IMR-90 (cell line): Measurements from ENCODE around the gene SNRK.

Experiments
- CHD1 ChIP-seq: IDR thresholded peaks from 2 replicates; pipeline ENCODE4 v1.6.1; 2012; ENCODE audit warnings: low read depth, low read length, improper control_type of control experiment
- FOS ChIP-seq: fragments of 150-350 bp; IDR thresholded peaks from 2 replicates; pipeline ENCODE4 v1.6.1; 2016; ENCODE audit warnings: low read depth, low read length
- MAZ ChIP-seq: IDR thresholded peaks from 2 replicates; pipeline ENCODE4 v1.6.1; 2012; ENCODE audit warnings: low read depth, mild to moderate bottlenecking, low read length, improper control_type of control experiment, moderate library complexity, borderline replicate concordance
- MXI1 ChIP-seq: IDR thresholded peaks from 2 replicates; pipeline ENCODE4 v1.6.1; 2012; ENCODE audit warnings: low read depth, mild to moderate bottlenecking, low read length, moderate library complexity, borderline replicate concordance
- POLR2A ChIP-seq: IDR thresholded peaks from 2 replicates; pipeline ENCODE4 v1.6.1; 2012; ENCODE audit warnings: mild to moderate bottlenecking, low read depth, low read length
- RAD21 ChIP-seq: IDR thresholded peaks from 2 replicates; pipeline ENCODE4 v1.6.1; 2012; ENCODE audit warnings: low read length, improper control_type of control experiment
- RFX5 ChIP-seq: IDR thresholded peaks from 2 replicates; pipeline ENCODE4 v1.8.0; 2012; ENCODE audit warnings: low read depth, mild to moderate bottlenecking, low read length, moderate library complexity
- SMC3 ChIP-seq: fragments of 150-350 bp; IDR thresholded peaks from 2 replicates; pipeline ENCODE4 v1.6.1; 2016; ENCODE audit warnings: low read depth, mild to moderate bottlenecking, antibody characterized with exemption, low read length, moderate library complexity
- TF ChIP-seq, protein P1 (sequence below): conservative IDR thresholded peaks from 2 replicates; pipeline ENCODE4 v1.5.1; 2012; ENCODE audit warnings: mild to moderate bottlenecking, low read depth, low read length, improper control_type of control experiment
- TF ChIP-seq, protein P2 (sequence below): fragments of 150-350 bp; IDR thresholded peaks from 2 replicates; pipeline ENCODE4 v1.6.1; 2016; ENCODE audit warnings: low read depth, mild to moderate bottlenecking, low read length, moderate library complexity, borderline replicate concordance

DNA sequence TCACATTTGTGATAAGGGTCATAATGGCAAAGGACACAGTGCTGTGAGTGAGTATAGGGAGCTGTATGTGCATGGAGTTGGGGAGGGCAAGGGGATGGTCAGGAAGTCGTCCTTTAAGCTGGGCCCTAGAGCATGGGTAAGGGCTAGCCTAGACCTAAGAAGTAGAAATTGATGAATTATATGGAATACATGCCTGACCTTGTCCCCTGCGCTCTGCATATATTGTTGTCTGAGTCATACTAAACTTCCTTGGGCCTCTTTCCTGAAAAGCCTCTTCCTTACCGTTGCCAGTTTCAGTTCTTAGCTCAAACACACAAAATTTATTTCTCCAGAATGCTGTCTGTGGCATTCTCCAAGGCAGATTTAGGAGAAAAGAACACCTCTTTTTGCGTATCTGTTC lies 4.6 kb downstream of the SNRK start:
- TF ChIP-seq SMC3 (no peak), RFX5 (no peak), CHD1 (no peak), POLR2A (no peak), RAD21 (no peak), FOS (no peak), MXI1 (no peak), MAZ (no peak)
- TF ChIP-seq, protein P1, sequence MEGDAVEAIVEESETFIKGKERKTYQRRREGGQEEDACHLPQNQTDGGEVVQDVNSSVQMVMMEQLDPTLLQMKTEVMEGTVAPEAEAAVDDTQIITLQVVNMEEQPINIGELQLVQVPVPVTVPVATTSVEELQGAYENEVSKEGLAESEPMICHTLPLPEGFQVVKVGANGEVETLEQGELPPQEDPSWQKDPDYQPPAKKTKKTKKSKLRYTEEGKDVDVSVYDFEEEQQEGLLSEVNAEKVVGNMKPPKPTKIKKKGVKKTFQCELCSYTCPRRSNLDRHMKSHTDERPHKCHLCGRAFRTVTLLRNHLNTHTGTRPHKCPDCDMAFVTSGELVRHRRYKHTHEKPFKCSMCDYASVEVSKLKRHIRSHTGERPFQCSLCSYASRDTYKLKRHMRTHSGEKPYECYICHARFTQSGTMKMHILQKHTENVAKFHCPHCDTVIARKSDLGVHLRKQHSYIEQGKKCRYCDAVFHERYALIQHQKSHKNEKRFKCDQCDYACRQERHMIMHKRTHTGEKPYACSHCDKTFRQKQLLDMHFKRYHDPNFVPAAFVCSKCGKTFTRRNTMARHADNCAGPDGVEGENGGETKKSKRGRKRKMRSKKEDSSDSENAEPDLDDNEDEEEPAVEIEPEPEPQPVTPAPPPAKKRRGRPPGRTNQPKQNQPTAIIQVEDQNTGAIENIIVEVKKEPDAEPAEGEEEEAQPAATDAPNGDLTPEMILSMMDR: no peak
- TF ChIP-seq, protein P2, sequence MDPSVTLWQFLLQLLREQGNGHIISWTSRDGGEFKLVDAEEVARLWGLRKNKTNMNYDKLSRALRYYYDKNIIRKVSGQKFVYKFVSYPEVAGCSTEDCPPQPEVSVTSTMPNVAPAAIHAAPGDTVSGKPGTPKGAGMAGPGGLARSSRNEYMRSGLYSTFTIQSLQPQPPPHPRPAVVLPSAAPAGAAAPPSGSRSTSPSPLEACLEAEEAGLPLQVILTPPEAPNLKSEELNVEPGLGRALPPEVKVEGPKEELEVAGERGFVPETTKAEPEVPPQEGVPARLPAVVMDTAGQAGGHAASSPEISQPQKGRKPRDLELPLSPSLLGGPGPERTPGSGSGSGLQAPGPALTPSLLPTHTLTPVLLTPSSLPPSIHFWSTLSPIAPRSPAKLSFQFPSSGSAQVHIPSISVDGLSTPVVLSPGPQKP: no peak
